ENCODE results near the gene QSER1. TPM values are rescaled to one million over a fixed set of nuclear protein-coding genes. Genes with fewer than 3 reads are reported as not detected.
"Not testable (repeated sequence)": the region's sequence is repeated elsewhere in the genome, so short reads cannot be mapped to it uniquely, and the experiment has no call there.

The QSER1 gene
- total RNA-seq, 1 experiment from 2014 or later, result 111 TPM

DNA sequence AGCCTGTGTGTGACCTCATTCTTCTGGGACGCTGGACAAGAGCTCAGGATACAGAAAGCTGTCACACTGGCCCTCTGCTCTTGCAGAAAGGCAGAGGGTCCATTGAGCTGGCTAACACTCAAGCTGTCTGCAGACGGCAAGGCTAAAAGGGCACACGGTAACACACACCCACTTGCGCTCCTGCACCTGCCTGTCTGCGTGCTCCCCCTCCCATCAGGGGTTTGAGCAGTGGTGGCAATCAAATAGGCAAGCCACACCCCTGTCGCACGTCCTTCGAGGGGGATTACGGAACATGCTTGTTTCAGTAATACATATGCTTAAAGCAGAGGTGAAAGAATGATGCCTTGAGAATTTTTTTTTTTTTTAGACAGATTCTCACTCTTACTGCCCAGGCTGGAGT, 7.1 kb upstream of the QSER1 start:
- Histone ChIP-seq H3K27ac (ENCODE audit: low read depth, low read length, poor library complexity, severe bottlenecking) (no peak overlapping the region), H3K9me3 (ENCODE audit: low read depth, low read length, poor library complexity, severe bottlenecking) (no peaks in the 10 kb centered on the region), H3K4me3 (ENCODE audit: low read depth, low read length, poor library complexity, severe bottlenecking) (no peak overlapping the region), H3K4me1 (ENCODE audit: insufficient read depth, low read length, poor library complexity, severe bottlenecking) (peaks cover 2% of the 10 kb centered on the region), H3K27me3 (replicated peaks; ENCODE audit: insufficient read depth, low read depth, low read length, poor library complexity) (no peaks in the 10 kb centered on the region), H3K36me3 (ENCODE audit: insufficient read depth, low read length, poor library complexity, severe bottlenecking) (no peaks in the 10 kb centered on the region)
- no peak for DNase-seq (ENCODE audit: low spot score)
- no TSS peak for BruUV-seq (replicated peaks)
- ChIA-PET POLR2A (ENCODE audit: low non-redundant PET) (interaction anchor here (0.6 kb wide), 1 partner anchor 30 kb away, joined by 3 read pairs; no protein-coding TSS in a partner anchor), CTCF (no interaction called here)
- intact Hi-C loops (cut with micrococcal nuclease; ENCODE audit: unreplicated experiment), result no loop called here
- TF ChIP-seq, protein P1, sequence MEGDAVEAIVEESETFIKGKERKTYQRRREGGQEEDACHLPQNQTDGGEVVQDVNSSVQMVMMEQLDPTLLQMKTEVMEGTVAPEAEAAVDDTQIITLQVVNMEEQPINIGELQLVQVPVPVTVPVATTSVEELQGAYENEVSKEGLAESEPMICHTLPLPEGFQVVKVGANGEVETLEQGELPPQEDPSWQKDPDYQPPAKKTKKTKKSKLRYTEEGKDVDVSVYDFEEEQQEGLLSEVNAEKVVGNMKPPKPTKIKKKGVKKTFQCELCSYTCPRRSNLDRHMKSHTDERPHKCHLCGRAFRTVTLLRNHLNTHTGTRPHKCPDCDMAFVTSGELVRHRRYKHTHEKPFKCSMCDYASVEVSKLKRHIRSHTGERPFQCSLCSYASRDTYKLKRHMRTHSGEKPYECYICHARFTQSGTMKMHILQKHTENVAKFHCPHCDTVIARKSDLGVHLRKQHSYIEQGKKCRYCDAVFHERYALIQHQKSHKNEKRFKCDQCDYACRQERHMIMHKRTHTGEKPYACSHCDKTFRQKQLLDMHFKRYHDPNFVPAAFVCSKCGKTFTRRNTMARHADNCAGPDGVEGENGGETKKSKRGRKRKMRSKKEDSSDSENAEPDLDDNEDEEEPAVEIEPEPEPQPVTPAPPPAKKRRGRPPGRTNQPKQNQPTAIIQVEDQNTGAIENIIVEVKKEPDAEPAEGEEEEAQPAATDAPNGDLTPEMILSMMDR (conservative IDR thresholded peaks at IDR 0.05; ENCODE audit: low read depth, low read length), result no peak

DNA sequence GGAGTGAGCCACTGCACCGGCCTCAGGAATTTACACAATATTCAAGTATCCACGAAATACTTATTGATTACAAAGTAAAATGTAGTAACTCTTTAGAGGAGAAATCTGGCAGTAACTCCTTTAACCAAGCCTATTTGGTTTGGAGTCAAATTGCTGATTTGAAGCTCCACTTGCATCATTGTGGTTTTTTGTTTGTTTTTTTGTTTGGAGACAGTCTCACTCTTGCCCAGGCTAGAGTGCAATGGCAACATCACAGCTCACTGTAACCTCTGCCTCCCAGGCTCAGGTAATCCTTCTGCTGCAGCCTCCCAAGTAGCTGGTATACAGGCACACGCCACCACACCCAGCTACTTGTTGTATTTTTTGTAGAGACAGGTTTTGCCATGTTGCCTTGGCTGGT, 6.4 kb upstream of the QSER1 start:
- no TSS peak for BruUV-seq (replicated peaks)
- CTCF ChIA-PET, result no interaction called here
- peaks cover 8% of the 10 kb centered on the region for H3K4me1 ChIP-seq (ENCODE audit: insufficient read depth, low read length, poor library complexity, severe bottlenecking)
- no peak for TF ChIP-seq EZH2 (IDR thresholded peaks at IDR 0.05; ENCODE audit: borderline replicate concordance, low read depth, low read length, poor library complexity, severe bottlenecking)
- TF ChIP-seq, protein P1 (conservative IDR thresholded peaks at IDR 0.05; ENCODE audit: low read depth, low read length), result no peak
- no peak overlapping the region for H3K27ac ChIP-seq (ENCODE audit: low read depth, low read length, poor library complexity, severe bottlenecking)
- DNase-seq (ENCODE audit: low spot score), result no peak
- no peak overlapping the region for H3K4me3 ChIP-seq (ENCODE audit: low read depth, low read length, poor library complexity, severe bottlenecking)
- intact Hi-C loops (cut with micrococcal nuclease; ENCODE audit: unreplicated experiment), result no loop called here
- POLR2A ChIA-PET (ENCODE audit: low non-redundant PET), result interaction anchor here (0.6 kb wide), 1 partner anchor 31 kb away, joined by 3 read pairs; no protein-coding TSS in a partner anchor
- H3K36me3 ChIP-seq (ENCODE audit: insufficient read depth, low read length, poor library complexity, severe bottlenecking), result no peaks in the 10 kb centered on the region
- H3K9me3 ChIP-seq (ENCODE audit: low read depth, low read length, poor library complexity, severe bottlenecking), result no peaks in the 10 kb centered on the region
- no peaks in the 10 kb centered on the region for H3K27me3 ChIP-seq (replicated peaks; ENCODE audit: insufficient read depth, low read depth, low read length, poor library complexity)

DNA sequence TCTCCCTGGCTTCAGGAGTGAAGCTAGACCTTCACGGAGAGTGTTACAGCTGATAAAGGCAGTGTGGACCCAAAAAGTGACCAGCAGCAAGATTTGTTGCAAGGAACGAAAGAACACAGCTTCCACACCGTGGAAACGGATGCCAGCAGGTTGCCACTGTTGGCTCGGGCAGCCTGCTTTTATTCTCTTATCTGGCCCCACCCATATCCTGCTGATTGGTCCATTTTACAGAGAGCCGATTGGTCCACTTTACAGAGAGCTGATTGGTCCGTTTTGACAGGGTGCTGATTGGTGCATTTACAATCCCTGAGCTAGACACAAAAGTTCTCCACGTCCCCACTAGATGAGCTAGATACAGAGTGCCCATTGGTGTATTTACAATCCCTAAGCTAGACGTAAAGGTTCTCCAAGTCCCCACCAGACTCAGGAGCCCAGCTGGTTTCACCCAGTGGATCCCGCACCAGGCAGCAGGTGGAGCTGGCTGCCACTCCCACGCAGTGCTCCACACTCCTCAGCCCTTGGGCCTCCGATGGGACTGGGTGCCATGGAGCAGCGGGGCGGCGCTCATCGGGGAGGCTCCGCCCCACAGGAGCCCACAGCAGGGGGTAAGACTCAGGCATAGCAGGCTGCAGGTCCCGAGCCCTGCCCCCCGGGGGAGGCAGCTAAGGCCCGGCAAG, 4.8 kb upstream of the QSER1 start:
- DNase-seq (ENCODE audit: low spot score); POLR2A ChIA-PET (ENCODE audit: low non-redundant PET); CTCF ChIA-PET; H3K27ac ChIP-seq (ENCODE audit: low read depth, low read length, poor library complexity, severe bottlenecking); H3K4me3 ChIP-seq (ENCODE audit: low read depth, low read length, poor library complexity, severe bottlenecking); BruUV-seq (replicated peaks); H3K27me3 ChIP-seq (replicated peaks; ENCODE audit: insufficient read depth, low read depth, low read length, poor library complexity); H3K36me3 ChIP-seq (ENCODE audit: insufficient read depth, low read length, poor library complexity, severe bottlenecking); H3K9me3 ChIP-seq (ENCODE audit: low read depth, low read length, poor library complexity, severe bottlenecking); intact Hi-C loops (cut with micrococcal nuclease; ENCODE audit: unreplicated experiment): not testable (repeated sequence)
- peaks cover 17% of the 10 kb centered on the region for H3K4me1 ChIP-seq (ENCODE audit: insufficient read depth, low read length, poor library complexity, severe bottlenecking)

DNA sequence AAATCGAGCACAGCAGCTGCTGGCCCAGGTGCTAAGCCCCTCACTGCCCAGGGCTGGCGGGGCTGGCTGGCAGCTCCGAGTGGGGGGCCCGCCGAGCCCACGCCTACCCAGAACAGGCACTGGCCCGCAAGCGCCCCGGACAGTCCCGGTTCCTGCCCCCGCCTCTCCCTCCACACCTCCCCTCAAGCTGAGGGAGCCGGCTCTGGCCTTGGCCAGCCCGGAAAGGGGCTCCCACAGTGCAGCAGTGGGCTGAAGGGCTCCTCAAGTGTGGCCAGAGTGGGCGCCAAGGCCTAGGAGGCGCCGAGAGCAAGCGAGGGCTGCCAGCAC, 4.3 kb upstream of the QSER1 start:
- H3K4me1 ChIP-seq (ENCODE audit: insufficient read depth, low read length, poor library complexity, severe bottlenecking), result peaks cover 17% of the 10 kb centered on the region
- intact Hi-C loops (cut with micrococcal nuclease; ENCODE audit: unreplicated experiment); POLR2A ChIA-PET (ENCODE audit: low non-redundant PET); DNase-seq (ENCODE audit: low spot score); H3K4me3 ChIP-seq (ENCODE audit: low read depth, low read length, poor library complexity, severe bottlenecking); CTCF ChIA-PET; H3K9me3 ChIP-seq (ENCODE audit: low read depth, low read length, poor library complexity, severe bottlenecking); H3K36me3 ChIP-seq (ENCODE audit: insufficient read depth, low read length, poor library complexity, severe bottlenecking); BruUV-seq (replicated peaks); H3K27ac ChIP-seq (ENCODE audit: low read depth, low read length, poor library complexity, severe bottlenecking); H3K27me3 ChIP-seq (replicated peaks; ENCODE audit: insufficient read depth, low read depth, low read length, poor library complexity): not testable (repeated sequence)
